Nephron progenitor cell (in vitro differentiated cells): ENCODE data around the gene GRB14.

Source experiments
- DNase-seq: peaks from one replicate; pipeline ENCODE4 v3.0.0; 2021
- H3K27ac Mint-ChIP-seq: 2 replicates; pipeline ENCODE4 v1.8.0; 2021; ENCODE audit warnings: mild to moderate bottlenecking, moderate library complexity, mixed read lengths
- H3K27me3 Mint-ChIP-seq: 2 replicates; pipeline ENCODE4 v1.8.0; 2021; ENCODE audit warnings: mild to moderate bottlenecking, low read depth, mixed read lengths; ENCODE audit not compliant: poor library complexity
- H3K36me3 Mint-ChIP-seq: 2 replicates; pipeline ENCODE4 v1.8.0; 2021; ENCODE audit warnings: low read depth, mixed read lengths
- H3K4me1 Mint-ChIP-seq: 2 replicates; pipeline ENCODE4 v1.8.0; 2021; ENCODE audit warnings: mixed read lengths
- H3K4me3 Mint-ChIP-seq: 2 replicates; pipeline ENCODE4 v1.8.0; 2021; ENCODE audit warnings: mild to moderate bottlenecking, moderate library complexity, mixed read lengths
- H3K9me3 Mint-ChIP-seq: 2 replicates; pipeline ENCODE4 v1.8.0; 2021; ENCODE audit warnings: mild to moderate bottlenecking, moderate library complexity, mixed read lengths
- TF ChIP-seq, protein P1 (sequence below): fragments of 200-600 bp; sonication (generic); IDR thresholded peaks from 2 replicates; pipeline ENCODE4 v1.5.0; 2021; ENCODE audit warnings: antibody characterized with exemption

Gene GRB14

DNA sequence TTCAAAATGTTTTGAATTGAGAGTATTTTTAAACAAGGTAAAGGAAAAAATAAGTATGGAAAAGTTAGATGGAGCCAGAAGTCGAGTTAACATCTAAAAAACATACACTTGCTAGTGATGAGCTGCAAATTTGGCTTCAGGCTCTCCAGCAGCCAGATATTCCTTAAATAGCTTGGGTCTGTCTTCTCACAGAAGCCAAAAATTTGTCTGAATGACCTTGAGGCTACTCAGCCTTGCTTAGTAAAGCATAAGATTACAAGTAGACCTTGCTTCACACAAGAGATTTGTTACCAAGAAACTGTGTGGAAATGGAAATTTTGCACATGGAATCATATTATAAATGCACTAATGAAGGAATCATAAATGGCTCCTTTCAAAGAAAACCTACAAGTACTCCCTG is 40.8 kb upstream of the GRB14 start:
- H3K9me3 Mint-ChIP-seq: no peaks in the 10 kb centered on the region
- no peaks in the 10 kb centered on the region for H3K36me3 Mint-ChIP-seq
- DNase-seq: no peak
- H3K27ac Mint-ChIP-seq: no peak overlapping the region
- no peaks in the 10 kb centered on the region for H3K4me1 Mint-ChIP-seq
- TF ChIP-seq, protein P1, sequence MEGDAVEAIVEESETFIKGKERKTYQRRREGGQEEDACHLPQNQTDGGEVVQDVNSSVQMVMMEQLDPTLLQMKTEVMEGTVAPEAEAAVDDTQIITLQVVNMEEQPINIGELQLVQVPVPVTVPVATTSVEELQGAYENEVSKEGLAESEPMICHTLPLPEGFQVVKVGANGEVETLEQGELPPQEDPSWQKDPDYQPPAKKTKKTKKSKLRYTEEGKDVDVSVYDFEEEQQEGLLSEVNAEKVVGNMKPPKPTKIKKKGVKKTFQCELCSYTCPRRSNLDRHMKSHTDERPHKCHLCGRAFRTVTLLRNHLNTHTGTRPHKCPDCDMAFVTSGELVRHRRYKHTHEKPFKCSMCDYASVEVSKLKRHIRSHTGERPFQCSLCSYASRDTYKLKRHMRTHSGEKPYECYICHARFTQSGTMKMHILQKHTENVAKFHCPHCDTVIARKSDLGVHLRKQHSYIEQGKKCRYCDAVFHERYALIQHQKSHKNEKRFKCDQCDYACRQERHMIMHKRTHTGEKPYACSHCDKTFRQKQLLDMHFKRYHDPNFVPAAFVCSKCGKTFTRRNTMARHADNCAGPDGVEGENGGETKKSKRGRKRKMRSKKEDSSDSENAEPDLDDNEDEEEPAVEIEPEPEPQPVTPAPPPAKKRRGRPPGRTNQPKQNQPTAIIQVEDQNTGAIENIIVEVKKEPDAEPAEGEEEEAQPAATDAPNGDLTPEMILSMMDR: no peak
- H3K4me3 Mint-ChIP-seq: no peak overlapping the region
- H3K27me3 Mint-ChIP-seq: no peaks in the 10 kb centered on the region

DNA sequence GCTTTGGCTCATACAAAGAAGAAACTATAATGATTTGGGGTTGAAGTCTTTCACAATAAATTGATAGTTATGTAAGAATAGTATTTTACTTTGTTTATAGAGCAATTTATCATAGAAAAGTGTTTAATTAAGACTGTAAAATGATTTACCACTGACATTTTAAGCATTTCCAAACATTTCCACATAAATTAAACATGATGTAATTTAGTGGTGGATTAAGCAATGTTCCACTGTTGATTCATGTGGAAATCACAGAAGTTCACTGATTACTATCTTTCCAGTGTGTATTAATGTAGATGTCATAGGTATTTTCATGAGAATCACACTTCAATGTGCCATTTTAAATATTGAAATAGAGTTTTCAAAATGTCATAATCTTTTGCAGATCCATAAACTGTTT is 40.1 kb upstream of the GRB14 start:
- Mint-ChIP-seq H3K9me3 (no peaks in the 10 kb centered on the region), H3K27me3 (no peaks in the 10 kb centered on the region), H3K27ac (no peak overlapping the region), H3K4me1 (no peaks in the 10 kb centered on the region), H3K4me3 (no peak overlapping the region), H3K36me3 (no peaks in the 10 kb centered on the region)
- DNase-seq: no peak
- TF ChIP-seq, protein P1: no peak

DNA sequence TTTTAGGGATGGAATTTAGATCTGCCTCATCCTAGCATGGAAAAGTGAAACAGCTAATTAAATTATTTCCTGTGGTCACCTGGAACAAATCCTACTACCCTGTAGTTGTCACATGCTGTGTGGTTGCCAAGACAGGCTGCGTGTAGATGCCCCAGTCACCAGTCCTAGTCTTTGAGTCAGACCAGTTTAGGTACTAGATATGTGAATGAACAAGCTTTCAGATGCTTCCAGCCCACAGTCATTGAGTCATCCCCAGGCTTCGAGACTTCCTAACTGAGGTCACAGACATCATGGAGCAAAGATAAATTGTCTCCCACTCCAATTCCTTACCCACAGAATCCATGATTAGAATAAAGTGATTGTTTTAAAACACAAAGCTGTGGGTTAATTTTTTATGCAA is 35.8 kb upstream of the GRB14 start:
- no peak for DNase-seq
- Mint-ChIP-seq H3K36me3 (no peaks in the 10 kb centered on the region), H3K27ac (no peak overlapping the region), H3K9me3 (no peaks in the 10 kb centered on the region), H3K27me3 (peaks cover 2% of the 10 kb centered on the region), H3K4me1 (no peaks in the 10 kb centered on the region), H3K4me3 (no peak overlapping the region)
- TF ChIP-seq, protein P1: no peak

DNA sequence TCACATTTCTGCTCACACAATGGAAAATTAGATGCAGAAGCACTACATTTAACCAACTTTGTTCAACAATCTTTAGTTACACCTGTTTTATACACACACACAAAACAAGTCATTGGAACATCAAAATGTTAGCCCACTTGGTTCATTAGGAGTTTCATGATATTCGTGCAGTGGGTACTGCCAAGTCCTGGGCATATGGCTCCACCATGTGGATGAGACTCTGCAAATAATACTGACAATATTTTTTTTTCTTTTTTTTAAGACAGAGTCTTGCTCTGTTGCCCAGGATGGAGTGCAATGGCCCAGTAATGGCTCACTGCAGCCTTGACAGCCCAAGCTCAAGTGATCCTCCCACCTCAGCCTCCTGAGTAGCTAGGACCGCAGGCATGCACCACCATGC is 34.5 kb upstream of the GRB14 start:
- H3K4me3 Mint-ChIP-seq: no peak overlapping the region
- no peak overlapping the region for H3K27ac Mint-ChIP-seq
- peaks cover 3% of the 10 kb centered on the region for H3K27me3 Mint-ChIP-seq
- DNase-seq: no peak
- H3K9me3 Mint-ChIP-seq: peaks cover 8% of the 10 kb centered on the region
- no peaks in the 10 kb centered on the region for H3K4me1 Mint-ChIP-seq
- TF ChIP-seq, protein P1: no peak
- H3K36me3 Mint-ChIP-seq: no peaks in the 10 kb centered on the region

DNA sequence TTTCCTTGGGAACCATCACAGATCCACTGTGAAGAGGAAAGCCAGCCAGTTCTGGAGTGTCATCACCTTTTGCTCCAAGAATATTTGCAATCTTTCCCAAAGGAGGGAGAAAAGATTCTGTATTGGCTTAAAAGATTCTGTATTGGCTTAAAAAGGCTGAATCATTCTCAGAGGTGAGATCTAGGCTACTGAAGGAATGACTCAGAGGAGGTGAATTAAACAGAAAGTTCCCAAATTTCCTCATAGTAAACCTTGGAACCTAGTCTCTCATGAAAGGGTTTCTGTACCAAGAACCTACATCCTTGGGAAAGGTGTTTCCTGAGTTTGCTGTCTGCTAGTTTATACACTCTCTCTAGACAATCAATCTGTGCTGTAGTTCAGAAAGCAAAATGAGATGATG is 34.1 kb upstream of the GRB14 start:
- no peak overlapping the region for H3K4me3 Mint-ChIP-seq
- no peaks in the 10 kb centered on the region for H3K36me3 Mint-ChIP-seq
- no peaks in the 10 kb centered on the region for H3K4me1 Mint-ChIP-seq
- peaks cover 12% of the 10 kb centered on the region for H3K9me3 Mint-ChIP-seq
- DNase-seq: no peak
- H3K27me3 Mint-ChIP-seq: peaks cover 3% of the 10 kb centered on the region
- no peak overlapping the region for H3K27ac Mint-ChIP-seq
- TF ChIP-seq, protein P1: no peak

DNA sequence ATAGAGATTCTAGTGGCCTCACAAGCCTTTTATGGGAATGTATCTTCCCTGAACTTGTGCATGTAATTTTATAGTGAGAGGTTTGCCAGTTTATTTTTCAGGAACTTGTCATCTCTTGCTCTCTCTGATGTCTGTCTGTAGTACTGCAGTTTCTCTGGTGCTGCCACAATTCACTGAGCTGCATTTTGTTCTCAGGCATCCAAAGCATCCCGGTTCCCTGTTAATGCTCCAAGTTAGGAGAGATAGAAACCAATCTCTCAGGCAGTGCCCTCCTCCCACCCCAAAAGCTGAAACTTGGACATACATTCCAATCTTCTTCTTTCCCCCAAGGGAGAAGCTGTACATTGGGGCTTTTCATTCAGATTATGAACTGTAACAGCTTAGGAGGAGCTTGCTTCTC is 30.1 kb upstream of the GRB14 start:
- TF ChIP-seq, protein P1: no peak
- Mint-ChIP-seq H3K4me3 (no peak overlapping the region), H3K27me3 (peaks cover 3% of the 10 kb centered on the region), H3K9me3 (peaks cover 26% of the 10 kb centered on the region), H3K36me3 (no peaks in the 10 kb centered on the region), H3K27ac (no peak overlapping the region), H3K4me1 (no peaks in the 10 kb centered on the region)
- DNase-seq: no peak
